WERI-Rb-1 (cell line): ENCODE measurements around the gene GNAZ.

Source experiments
- DNase-seq: peaks from one replicate; pipeline ENCODE4 v3.0.0-alpha.2; 2020
- H3K27ac ChIP-seq: fragments of 250-450 bp; sonication (Bioruptor Pico); 2 replicates; pipeline ENCODE4 v1.5.1; 2020; ENCODE audit warnings: mild to moderate bottlenecking, moderate library complexity
- H3K27me3 ChIP-seq: fragments of 250-450 bp; sonication (Bioruptor Pico); 2 replicates; pipeline ENCODE4 v1.5.1; 2021; ENCODE audit warnings: mild to moderate bottlenecking, low read depth, moderate library complexity; ENCODE audit not compliant: insufficient read depth, severe bottlenecking
- H3K36me3 ChIP-seq: fragments of 250-450 bp; sonication (Bioruptor Pico); 2 replicates; pipeline ENCODE4 v1.5.1; 2020; ENCODE audit warnings: mild to moderate bottlenecking, moderate library complexity
- H3K4me3 ChIP-seq: 2 replicates; pipeline ENCODE4 v1.5.1; 2011; ENCODE audit warnings: low read depth, mild to moderate bottlenecking, control low read depth, low read length
- H3K9me3 ChIP-seq: fragments of 250-450 bp; sonication (Bioruptor Pico); 2 replicates; pipeline ENCODE4 v1.5.1; 2021; ENCODE audit warnings: mild to moderate bottlenecking, moderate library complexity; ENCODE audit not compliant: severe bottlenecking
- TF ChIP-seq, protein P1 (sequence below): IDR thresholded peaks from 2 replicates; pipeline ENCODE4 v1.5.1; 2011; ENCODE audit warnings: low read depth, mild to moderate bottlenecking, control low read depth, inconsistent platforms, low read length

Gene GNAZ

DNA sequence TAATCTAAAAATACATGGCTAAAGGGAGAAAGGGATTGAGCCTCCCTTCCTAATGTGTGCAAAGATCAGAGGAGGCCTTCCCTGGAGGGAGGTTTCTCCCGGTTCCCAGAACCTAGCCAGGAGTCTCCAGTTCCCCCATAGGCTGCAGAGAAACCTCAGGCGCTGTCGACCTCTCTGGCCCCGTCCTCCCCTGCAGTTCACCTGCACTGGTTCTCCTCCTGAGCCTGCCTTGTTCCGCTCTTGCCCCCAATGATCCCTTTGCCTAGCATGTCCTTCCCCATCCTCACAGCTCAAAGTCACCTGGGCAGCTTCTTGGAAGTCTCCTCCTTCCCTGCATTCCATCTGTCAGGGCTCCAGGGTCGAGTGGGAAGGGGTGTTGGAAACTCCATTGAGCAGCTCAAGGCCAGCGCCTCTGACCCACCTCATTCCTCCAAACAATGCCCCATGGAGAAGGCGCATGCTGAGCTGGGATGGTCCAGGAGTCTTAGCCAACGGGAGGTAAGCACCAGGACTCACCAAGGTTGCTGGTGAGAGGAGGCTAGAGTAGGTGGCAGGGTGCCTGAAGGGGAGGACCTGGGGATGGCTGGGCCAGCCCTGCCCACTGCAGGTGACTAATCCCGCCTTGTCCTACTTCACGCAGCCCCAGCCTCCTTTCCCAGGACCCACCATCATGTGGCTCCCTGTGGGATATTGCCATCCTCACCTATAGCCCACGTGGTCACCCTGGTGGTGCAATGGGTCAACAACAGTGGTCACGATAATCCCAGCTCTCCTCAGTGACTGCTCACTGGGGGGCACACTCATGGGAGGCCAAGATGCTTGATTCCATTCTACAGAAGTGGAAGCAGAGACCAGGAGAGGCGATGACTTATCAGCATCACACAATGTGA, 56.1 kb downstream of the GNAZ start:
- no peak overlapping the region for H3K4me3 ChIP-seq
- no peaks in the 10 kb centered on the region for H3K9me3 ChIP-seq
- no peak for DNase-seq
- TF ChIP-seq, protein P1, sequence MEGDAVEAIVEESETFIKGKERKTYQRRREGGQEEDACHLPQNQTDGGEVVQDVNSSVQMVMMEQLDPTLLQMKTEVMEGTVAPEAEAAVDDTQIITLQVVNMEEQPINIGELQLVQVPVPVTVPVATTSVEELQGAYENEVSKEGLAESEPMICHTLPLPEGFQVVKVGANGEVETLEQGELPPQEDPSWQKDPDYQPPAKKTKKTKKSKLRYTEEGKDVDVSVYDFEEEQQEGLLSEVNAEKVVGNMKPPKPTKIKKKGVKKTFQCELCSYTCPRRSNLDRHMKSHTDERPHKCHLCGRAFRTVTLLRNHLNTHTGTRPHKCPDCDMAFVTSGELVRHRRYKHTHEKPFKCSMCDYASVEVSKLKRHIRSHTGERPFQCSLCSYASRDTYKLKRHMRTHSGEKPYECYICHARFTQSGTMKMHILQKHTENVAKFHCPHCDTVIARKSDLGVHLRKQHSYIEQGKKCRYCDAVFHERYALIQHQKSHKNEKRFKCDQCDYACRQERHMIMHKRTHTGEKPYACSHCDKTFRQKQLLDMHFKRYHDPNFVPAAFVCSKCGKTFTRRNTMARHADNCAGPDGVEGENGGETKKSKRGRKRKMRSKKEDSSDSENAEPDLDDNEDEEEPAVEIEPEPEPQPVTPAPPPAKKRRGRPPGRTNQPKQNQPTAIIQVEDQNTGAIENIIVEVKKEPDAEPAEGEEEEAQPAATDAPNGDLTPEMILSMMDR: no peak
- no peak overlapping the region for H3K27ac ChIP-seq
- no peaks in the 10 kb centered on the region for H3K27me3 ChIP-seq
- peaks cover 5% of the 10 kb centered on the region; the same call in 1 of the 2 replicates for H3K36me3 ChIP-seq

GRCh38 chr22:23127055-23127756, 56.9 kb downstream of the GNAZ start:
- TF ChIP-seq, protein P1: no peak

DNA sequence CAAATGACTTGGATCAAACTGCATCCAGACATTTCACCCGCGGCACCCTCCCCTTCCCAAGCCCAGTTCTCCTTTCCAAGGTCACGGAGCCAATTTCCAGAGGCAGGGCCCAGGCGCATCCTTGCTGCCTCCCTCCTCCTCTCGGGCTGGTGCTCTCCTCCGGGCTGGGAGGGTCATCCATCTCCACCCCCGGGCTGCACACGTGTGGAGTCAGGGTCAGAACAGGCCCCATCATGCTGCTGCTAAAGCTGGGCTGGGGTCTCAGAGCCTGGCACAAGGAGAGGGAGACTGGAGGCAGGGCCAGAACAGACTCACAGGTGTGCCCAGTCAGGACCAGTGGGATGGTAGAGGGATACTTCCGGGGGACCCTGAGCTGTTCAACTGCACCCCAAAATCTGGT, 57.5 kb downstream of the GNAZ start:
- TF ChIP-seq, protein P1: no peak
- peaks cover 5% of the 10 kb centered on the region; the same call in 1 of the 2 replicates for H3K36me3 ChIP-seq
- no peaks in the 10 kb centered on the region for H3K9me3 ChIP-seq
- no peak overlapping the region; the same call in 1 of the 2 replicates for H3K27ac ChIP-seq
- DNase-seq: no peak
- H3K27me3 ChIP-seq: no peaks in the 10 kb centered on the region
- no peak overlapping the region for H3K4me3 ChIP-seq

More at GRCh38 chr22:23127055-23127756, 56.9 kb downstream of the GNAZ start:
- no peak overlapping the region for H3K4me3 ChIP-seq
- no peak for DNase-seq
- H3K9me3 ChIP-seq: no peaks in the 10 kb centered on the region
- no peaks in the 10 kb centered on the region for H3K27me3 ChIP-seq
- H3K27ac ChIP-seq: no peak overlapping the region; the same call in 1 of the 2 replicates
- H3K36me3 ChIP-seq: peaks cover 5% of the 10 kb centered on the region; the same call in 1 of the 2 replicates

DNA sequence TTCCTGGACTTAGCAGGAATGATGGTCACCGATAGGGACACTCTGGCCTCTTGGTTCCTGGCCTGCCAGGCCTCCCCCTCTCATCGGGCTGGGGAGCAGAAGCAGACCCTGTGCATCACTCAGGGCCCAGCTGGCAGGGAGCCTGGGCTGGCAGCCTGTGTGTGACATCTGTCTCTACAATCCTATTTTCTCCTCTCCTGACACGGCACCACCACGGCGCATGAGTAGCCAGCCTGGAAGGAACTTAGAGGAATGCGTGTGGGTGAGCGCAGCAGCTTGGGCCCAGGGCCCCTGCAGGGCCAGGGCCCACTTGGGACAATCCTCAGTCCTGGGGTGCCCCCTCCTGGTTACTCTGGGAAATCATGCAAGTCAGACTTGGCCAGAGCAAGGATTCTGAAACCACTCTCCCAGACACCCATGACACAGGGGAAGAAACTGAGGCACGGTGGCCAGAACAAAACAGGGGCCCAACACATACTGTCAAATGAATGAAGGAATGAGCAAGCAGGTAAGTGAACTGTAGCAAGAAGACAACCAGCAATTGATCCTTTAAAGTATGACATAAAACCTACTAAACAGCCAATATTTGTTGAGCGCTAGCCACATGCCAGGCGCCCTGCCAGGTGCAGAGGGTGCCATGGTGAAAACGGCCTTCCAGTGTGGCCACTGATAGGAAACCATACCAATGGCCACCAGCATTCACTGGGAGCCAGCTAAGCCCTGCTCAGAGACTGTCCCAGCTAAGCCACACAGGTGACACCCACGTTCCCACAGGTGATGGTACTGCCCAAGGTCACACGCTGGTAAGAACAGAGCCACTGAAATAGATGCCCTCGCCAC, 58.2 kb downstream of the GNAZ start:
- peak; percentile 91 for DNase-seq
- H3K36me3 ChIP-seq: no peaks in the 10 kb centered on the region

DNA sequence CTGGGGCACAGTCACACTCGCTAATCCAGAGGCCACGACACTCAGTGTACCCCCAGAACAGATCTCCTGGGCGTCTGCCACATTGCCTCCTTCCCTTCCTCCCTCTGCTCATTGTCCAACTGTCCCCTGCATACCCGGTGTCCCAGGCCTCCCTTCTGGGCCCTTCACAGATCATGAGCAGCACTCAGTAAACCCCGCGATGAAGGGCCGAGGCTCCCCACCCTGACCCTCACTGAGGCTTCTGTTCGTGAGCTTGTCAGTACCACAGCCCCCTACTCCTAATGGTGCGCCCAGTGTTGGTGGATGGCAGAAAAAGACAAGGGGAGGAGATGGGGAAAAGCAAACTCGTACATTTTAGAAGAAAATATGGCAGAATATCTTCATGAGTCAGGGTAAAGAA, 58.8 kb downstream of the GNAZ start:
- no peaks in the 10 kb centered on the region for H3K36me3 ChIP-seq

More for the DNA sequence above, 58.2 kb downstream of the GNAZ start:
- Histone ChIP-seq H3K27ac (no peak overlapping the region; the same call in 1 of the 2 replicates), H3K27me3 (no peaks in the 10 kb centered on the region), H3K9me3 (no peaks in the 10 kb centered on the region), H3K4me3 (no peak overlapping the region)
- TF ChIP-seq, protein P1: peak; percentile 82

More for the DNA sequence above, 58.8 kb downstream of the GNAZ start:
- Histone ChIP-seq H3K9me3 (no peaks in the 10 kb centered on the region), H3K27ac (no peak overlapping the region), H3K4me3 (no peak overlapping the region), H3K27me3 (no peaks in the 10 kb centered on the region)
- DNase-seq: no peak
- TF ChIP-seq, protein P1: no peak
